Measurements from ENCODE around the gene CFAP251.
"Not testable (repeated sequence)": the region's sequence is repeated elsewhere in the genome, so short reads cannot be mapped to it uniquely, and the experiment has no call there.

CFAP251 gene

DNA sequence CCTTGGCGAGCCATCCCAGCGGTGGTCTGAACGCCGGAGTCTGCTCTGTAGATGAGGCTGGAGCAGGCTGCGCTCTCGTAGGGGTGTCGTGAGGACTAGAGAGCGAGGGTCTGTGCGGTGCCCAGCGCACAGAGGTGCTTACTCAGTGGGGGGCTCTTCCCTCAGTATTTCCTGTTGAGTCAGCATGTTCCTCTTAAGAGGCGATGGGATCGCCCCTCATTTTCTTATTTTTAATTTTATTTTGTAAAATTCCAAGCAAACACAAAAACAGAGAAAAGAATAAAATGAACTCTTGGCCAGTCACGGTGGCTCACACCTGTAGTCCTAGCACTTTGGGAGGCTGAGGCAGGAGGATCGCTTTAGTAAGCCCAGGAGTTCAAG is 62.5 kb downstream of the CFAP251 start:
- DNase-seq, result no peak

DNA sequence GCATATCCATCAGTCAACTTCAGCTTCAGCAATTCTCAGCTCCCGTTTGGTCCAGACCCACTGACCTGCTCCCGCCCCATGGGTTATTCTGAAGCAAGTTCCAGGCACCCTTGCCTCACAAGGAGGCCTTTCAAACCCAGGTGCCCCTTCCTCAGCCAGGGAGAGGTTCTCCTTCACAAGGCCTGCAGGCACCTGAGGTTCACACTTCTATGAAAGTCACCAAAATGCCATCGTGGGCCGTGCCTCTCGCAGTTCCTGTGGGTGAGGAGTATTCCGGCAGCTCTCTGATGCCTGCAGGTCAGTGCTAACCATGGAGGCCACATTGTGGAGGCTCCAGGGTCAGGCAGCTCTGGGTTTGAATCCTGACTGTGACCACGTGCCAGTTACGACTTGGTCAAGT is 63.1 kb downstream of the CFAP251 start:
- no peak for DNase-seq

DNA sequence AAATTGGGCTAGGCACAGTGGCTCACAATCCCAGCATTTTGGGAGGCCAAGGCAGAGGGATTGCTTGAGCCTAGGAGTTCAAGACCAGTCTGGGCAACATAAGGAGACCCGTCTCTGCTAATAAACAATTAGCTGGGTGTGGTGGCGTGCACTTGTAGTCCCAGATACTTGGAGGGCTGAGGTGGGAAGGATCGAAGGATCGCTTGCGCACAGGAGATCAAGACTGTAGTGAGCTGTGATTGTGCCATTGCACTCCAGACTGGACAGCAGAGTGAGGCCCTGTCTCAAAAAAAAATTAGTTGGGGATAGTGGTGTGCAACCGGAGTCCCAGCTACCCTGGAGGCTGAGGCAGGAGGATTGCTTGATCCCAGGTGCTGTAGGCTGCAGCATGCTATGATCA is 64.6 kb downstream of the CFAP251 start:
- DNase-seq, result no peak

DNA sequence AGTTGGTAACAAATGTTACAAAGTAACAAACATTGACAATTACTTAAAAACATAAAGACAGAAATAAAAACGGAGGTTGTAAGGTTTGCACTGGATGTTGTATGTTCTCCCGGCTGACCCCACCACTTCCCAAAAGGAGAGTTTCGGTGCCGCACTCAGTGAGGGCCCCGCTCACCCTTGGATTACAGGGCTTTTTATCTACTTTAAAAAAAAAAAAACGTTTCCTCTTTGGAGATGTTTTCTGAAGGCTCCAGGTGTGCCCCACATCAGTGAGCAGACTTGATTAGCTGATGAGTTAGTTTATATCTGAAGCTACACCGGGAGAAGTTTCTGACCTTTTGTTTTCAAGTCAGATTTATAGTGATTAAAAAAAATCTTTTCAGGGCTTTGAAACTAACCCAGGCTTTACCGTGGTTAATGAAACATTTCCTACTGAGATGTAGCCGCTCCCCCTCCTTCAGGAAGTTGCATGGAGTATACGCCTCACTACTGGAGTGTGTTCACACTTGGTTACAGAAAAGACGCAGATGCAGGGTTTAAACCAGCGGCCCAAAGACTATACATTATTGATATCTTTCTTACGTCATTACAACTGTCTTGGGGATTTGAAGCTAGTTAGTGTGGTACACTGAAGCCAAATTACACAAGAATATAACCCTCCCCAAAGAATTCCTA is 65.3 kb downstream of the CFAP251 start:
- no peak for DNase-seq

DNA sequence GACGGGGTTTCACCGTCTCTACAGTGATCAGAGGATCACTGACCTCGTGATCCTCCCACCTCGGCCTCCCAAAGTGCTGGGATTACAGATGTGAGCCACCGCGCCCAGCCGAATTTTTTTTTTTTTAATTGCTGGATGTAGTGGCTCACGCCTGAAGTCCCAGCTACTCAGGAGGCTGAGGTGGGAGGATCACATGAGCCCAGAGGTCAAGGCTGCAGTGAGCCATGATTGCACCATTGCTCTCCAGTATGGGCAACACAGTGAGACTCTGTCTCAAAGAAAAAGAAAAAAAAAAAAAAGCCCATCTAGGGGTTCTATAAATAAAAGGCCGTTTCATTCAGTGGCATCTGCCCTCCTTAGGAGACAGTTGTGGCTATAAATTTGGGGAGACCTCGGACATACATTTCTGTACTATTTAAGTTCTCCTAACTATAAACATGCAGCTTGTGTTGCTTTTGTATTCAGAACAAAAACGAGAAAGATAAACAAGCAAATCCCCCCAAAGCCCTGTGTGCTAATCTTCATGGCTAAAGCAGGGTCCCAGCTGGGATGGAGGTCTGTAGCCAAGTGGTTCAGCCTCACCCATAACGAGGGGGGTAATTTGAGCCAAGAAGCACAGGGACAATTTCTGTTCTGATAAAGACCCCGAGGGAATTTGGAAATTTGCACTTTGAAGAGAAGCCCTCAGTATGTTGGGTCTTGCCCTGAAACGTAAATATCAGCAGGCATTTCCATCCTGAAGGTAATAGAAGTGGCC is 68.3 kb downstream of the CFAP251 start:
- no peak for DNase-seq

DNA sequence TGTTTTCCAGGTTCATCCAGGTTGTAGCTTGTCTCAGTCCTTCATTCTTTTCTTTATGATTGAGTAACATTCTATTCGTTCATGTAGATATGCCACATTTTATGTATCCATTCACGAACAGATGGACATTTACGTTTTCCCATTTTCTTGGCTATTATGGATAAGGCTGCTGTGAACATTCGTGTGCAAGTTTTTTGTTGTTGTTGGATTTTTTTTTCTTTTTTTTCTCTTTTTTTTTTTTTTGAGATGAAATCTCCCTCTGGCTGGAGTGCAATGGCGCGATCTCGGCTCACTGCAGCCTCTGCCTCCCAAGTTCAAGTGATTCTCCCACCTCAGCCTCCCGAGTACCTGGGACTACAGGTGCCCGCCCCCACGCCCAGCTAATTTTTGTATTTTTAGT is 70.1 kb downstream of the CFAP251 start:
- DNase-seq, result not testable (repeated sequence)

DNA sequence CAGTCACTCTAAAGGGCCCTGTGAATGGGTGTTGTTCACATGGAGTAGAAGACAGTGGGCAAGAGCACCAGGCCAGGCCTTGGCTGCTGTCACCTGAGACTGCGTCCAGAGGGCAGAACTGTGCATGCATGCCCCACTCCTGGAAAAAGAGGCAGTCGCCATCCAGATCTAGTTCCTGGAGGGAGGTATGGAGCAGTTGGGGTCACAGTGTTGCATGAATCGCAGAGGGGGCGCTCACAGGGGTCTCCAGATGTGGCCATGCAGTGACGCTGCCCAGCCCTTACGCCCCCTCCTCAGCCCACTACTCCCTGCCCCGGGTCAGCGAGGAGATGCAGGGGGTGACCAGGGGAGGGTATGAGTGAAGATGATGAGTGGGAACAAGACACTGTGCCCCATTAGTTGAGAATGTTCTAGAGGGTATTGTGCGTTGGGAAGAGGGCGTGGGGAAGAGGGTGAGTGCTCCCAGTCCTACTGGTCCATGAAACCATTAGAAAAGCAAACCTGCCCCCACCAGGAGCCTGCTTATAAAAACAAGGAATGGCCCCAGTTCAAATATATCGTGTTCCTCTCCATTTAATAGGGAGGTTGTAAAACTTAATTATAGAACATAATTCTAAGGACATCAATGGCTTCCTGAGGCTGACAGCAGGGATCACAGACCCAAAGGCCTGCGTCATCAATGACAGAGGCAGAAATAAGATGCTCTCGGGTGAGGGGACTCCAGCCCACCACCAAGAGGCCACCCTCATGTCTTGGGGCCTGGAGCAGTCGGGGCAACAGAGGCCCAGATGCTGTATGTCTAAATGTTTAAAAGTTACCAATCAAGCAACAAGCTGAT is 71.1 kb downstream of the CFAP251 start:
- peak; percentile 81 for DNase-seq

DNA sequence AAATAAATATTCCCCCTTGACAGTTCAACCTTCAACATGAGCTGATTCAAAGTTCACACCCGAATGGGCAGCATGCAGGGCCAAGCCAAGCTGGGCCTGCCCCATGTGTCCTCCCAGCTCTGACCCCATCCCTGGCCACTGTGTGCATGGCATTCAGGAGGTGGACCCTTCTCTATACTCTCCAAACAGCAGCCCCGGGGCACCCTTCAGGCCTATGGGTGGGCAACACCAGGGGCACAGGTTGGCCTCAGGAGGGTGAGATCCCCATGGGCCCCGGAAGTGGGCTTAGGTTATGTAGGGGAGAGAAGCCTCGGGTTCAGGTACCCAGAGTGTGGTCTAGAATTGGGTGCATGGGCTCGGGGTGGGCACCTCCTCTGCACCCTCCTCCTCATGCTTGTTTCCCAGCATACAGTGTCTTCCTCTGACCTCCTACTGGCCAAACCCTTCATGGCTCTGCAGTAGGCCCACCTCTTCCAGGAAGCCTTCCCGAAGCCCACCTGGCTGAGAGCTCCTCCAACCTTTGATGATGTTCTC is 71.8 kb downstream of the CFAP251 start:
- no peak for DNase-seq

DNA sequence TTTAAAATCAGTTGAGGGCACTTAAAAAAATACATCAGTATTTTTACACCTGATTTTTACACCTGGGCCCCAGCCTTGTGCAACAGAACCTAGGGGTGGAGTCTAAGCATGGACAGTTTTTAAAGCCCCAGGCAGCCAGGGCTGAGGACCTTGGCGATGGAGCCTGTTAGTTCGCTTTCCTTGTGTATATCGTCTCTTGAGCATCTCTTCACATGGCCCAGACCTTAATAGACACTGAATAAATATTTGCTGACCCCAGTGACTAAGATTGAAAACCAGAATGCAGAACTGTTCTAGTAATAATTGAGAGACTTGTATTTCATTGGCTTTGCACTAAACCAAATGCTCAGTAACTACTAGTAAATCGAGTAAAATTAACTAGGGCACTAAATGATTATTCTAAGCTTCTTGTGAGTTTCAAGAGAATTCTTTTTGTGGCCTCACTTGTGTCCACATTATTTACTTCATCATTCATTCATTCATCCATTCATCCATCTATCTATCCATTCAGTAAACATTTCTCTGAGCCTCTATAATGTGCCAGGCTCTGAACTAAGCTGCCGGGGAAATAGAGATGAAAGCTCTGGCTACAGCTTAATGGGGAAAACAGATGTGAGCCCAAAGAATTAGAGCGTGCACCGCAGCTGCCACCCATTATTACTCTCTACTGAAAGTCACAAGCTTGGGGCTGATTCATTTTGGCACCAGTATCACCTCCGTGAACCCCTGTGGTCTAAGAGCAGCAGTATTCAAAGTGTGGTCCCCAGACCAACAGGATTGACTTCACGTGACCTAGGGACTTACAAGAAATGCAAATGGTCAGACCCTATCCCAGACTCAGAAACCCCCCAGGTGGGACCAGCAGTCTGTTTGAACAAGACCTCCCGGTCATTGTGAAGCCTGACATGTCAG is 72.6 kb downstream of the CFAP251 start:
- DNase-seq, result no peak

DNA sequence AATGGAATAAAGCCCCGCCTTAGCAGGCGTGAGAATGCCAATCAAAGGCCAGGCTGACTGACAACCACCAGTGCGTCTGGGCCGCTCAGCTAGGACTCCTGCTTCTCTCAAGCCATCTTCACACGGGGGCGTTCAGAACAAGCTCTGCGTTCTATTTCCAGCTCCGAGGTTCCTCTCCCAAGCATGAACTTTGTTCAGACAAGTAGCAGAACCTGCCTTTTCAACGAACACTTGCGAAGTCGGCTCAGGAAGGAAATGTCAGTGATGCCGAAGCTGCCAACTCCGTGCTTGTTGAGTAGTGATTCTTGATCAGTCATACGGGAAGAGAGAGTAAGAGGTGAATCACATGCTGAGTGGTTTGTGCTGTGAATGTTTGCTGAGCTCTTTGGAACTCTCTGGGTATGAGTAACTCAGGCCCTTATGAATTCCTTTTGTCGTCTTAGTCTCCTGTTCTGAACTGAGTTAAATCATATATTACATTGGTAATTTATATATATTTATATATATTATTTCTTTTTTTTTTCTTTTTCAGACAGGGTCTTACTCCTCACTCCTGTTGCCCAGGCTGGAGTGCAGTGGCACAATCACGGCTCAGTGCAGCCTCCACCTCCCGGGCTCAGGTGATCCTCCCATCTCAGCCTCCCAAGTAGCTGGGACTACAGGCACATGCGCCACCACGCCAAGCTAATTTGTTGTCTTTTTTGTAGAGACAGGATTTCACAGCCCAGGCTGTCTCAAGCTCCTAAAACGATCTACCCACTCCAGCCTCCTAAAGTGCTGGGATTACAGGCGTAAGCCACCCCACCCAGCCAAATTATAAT is 73.9 kb downstream of the CFAP251 start:
- no peak for DNase-seq

DNA sequence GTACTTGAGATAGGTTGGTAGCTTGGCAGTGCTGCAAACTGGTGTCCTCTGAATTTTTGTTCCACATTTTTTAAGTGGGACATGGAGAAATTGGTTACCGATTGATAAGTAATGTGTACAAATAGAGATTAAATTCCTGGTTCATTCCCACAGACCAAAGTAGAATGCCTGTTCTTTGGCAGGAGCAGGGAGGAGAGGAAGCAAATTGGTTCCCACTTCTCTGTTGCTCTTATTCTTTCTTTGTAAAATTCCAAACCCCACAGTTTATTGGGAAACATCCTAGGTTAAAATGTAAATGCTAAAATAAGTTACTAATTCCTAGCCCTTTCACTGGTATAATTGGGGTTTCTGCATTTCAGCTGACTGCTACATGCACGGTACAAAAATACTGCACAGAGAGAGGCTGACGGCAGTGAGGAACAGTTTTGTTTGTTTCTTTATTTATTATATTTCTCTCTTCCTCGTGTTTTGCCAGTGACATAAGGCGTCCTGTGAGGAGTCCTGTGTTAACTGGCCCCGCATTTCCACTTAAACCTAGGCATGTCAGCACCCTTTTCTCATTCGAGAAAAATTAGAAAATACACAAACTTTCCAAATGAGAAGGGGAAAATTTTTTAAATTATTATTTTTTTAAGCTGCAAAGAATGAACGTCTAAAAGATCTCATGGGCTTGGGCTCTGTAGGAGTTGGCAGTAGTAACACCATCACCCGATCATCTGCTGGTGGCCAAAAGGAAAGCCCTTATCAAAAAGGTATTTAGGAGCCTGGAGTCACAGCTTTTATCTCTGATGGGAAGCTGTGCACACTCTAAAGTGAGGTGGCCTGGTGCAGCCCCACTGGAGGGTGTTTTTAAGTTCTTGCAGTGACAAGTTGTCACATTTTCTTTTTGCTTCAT is 77.9 kb downstream of the CFAP251 start:
- no peak for DNase-seq

DNA sequence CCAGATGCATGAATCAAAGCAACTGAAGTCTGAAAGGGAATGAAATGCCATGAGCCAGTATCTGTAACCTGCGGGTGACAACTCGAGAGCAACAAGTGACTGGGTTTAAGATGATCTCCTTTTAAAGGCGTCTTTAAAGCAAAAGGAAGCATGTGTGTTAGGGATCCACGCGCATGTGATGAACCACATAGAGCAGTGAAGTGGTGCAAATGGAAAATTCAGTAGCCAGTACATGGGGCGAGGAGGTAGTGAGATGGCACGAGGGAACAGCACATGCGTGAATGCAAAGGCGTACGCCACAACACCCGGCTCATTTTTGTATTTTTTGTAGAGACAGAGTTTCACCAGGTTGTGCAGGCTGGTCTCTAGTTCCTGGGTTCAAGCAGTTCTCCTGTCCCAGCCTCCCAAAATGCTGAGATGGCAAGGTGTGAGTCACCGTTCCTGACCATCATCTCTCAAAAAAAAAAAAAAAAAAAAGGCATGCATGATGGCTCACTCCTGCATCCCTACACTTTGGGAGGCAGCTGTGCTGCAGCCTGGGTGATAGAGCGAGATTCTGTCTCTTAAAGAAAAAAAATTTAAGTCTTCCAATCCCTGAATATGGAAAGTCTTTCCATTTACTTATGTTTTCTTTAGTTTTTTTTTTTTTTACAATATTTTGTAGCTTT is 78.7 kb downstream of the CFAP251 start:
- DNase-seq, result no peak

DNA sequence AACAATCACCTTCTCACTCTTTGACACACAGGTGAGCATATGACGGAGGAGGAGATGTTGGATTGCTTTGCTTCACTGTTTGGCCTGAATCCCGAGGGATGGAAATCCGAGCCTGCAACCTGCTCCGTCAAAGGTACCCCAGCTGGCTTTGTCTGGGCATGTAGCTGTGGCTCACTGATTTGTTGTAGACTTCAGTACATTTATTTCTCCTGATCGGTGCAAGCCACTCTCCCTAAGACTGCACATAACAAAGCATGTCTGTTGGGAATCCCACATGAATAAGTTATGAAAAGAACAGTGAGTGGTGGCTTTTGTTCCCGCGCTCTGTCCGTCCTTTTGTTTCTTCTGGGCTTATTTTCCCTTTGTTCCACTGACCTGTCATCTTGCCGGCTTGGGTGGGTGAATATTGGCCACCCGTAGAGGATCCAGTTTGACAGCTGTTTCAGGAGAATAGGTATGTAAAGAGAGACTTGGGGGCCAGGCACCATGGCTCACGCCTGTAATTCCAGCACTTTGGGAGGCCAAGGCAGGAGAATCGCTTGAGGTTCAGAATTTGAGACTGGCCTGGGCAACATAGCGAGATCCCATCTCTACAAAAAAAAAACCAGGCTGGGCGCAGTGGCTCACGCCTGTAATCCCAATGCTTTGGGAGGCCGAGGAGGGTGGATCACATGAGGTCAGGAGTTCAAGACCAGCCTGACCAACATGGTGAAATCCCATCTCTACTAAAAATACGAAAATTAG is 83.2 kb downstream of the CFAP251 start:
- DNase-seq, result peak; percentile 89

DNA sequence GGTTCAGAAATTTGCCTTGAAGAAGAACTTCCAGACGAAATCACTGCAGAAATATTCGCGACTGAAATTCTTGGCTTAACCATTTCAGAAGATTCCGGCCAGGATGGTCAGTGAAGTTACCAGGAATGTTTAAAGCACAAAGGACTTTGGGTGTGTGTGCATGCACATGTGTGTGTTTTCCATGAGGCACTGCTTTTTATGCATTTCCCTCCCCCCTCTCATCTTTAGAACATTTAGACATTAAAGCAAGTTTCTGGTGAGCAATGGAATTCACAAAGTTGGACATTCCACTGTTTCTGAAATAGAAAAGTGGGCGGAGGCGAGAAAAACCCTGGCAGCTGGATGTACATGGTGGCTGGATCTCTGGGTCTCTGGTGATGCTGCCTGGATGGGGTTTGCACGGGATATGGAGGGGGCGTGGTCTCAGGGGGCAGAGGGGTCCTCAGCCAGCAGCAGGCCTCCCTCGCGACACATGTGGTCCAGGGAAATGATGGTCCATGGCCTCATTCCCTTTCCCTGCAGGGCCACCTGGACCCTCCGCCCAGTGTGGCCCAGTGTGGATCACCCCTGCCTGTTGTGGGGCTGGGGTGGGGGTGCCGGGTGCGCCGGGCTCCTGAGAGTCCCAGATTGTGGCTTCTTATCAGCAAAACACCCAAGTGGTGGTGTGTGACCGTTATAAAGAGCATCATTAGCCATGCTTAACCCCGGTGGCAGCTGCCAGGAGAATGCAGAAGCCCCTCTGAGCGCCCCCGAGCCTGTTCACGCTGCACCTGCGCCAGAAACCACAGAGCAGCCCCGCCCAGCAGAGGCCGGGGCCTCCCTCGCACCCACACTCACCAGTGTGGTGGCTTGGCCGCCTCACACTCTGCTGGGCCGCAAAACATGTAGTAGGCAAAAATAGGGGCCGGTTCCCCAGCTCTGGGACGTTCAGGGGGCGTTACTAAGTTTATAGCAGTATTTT is 85.5 kb downstream of the CFAP251 start:
- no peak for DNase-seq

DNA sequence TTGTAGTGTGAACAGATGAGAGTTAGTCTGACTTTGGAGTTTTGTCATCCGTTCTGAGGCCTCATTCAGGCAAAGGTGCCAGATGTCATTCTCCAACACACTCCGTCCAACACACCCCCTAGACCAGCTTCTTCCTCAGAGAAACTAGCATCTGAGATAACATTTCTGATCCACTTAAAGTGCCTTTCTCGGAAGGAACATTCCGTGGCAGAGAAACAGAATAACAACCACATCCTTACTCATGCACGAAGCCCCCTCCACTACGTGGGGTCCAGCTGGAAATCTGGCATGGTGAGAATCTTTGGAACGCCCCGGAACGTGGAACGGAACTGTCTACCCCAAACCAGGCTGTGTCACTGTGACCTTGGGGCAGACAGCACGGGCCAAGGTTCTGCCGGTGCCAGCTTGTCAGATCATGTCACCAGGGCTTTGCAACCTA is 86.3 kb downstream of the CFAP251 start:
- DNase-seq, result no peak

DNA sequence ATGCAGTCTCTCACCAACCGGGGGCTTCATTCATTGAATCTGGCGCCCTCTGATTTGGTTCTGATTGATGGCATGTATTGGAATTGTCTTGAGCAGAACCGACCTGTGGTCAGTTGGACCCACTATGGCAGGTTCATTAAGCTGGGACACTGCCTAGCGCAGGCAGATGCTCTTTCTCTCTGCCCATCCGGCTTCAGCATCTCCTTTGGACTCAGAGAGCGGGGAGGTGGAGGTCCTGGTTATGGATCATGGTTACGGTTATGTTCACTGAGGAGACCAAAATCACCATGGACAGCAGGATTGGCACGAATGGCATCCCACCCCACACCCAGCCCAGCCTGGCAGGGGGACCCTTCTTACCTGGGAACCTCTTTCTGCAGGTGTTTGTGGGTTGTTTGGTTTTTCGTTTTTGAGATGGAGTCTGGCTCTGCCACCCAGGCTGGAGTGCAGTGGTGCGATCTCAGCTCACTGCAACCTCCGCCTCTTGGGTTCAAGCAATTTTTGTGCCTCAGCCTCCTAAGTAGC is 86.9 kb downstream of the CFAP251 start:
- no peak for DNase-seq

DNA sequence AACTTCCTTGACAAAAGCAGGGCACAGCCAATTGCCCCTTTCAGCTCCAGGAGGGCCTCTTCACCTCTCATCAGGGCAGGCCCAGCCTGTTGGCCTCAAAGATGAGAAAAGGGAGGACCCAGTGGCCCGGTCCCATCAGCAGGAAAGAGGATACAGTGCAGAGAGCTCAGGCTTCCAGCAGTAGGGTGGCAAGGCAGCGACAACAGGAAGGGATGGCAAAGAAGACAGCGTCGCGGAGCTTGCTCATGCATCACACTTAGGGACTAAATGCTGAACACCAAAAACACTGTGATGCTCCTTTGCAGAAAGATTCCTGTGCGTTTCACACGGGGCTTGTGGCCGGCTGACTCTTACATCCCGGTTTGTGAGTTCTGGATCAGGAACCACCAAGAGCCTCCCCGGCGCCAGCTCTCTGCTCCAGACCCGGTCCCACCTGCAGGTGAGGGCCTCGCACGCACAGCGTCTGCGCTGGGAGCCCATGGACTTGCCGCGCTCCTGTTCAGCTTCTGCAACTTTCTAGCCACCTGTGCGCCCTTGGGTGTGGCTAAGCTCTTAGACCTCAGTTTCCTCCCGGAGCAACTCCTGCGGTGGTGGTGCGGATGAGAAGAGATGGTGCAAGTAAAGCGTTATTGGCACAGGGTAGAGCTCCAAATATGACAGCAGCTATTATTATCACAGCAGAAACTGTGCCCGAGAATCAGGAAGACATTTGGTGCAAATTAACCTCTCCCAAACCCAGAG is 88.0 kb downstream of the CFAP251 start:
- no peak for DNase-seq

Measured in NCI-H146 (cell line).